K562 (cell line): ENCODE data around the gene ARFGAP1.

Experiments
- CTCF ChIP-seq, 3 experiments: IDR thresholded peaks in 2 of 3; conservative IDR thresholded peaks in 1 of 3; 2 replicates each; pipeline ENCODE4 v1.5.1; 2011 to 2012; ENCODE audit warnings: low read length in 3 of 3, mild to moderate bottlenecking in 3 of 3, control low read depth in 2 of 3, improper control_type of control experiment in 1 of 3, inconsistent platforms in 1 of 3, low read depth in 1 of 3, mixed read lengths in 1 of 3, moderate library complexity in 1 of 3; ENCODE audit not compliant: insufficient read depth in 2 of 3
- GATA2 ChIP-seq: sonication (generic); formaldehyde crosslinking; IDR thresholded peaks from 2 replicates; pipeline ENCODE4 v1.4.0; 2020; ENCODE audit warnings: mild to moderate bottlenecking, missing genetic modification reagents
- HCFC1 ChIP-seq: IDR thresholded peaks from 2 replicates; pipeline ENCODE4 v1.6.1; 2012; ENCODE audit warnings: low read depth, low read length, improper control_type of control experiment
- MXD1 ChIP-seq: fragments of 250-450 bp; sonication (Bioruptor Pico); IDR thresholded peaks from 2 replicates; pipeline ENCODE4 v1.8.0; 2021; ENCODE audit warnings: borderline replicate concordance, mild to moderate bottlenecking, moderate library complexity; ENCODE audit not compliant: poor library complexity, severe bottlenecking
- NELFE ChIP-seq: IDR thresholded peaks from 2 replicates; pipeline ENCODE4 v1.6.1; 2011; ENCODE audit warnings: mild to moderate bottlenecking; ENCODE audit not compliant: insufficient read depth, insufficient read length
- NR1H2 ChIP-seq: sonication (generic); formaldehyde crosslinking; IDR thresholded peaks from 2 replicates; pipeline ENCODE4 v1.4.0; 2020; ENCODE audit warnings: mild to moderate bottlenecking, missing genetic modification reagents
- PHB2 ChIP-seq: fragments of 450-650 bp; IDR thresholded peaks from 2 replicates; pipeline ENCODE4 v1.6.1; 2017; ENCODE audit warnings: low read depth
- RAD21 ChIP-seq, 2 experiments: fragments of 250-450 bp in 1 of 2; fragments of 450-650 bp in 1 of 2; sonication (Bioruptor Pico) in 1 of 2; formaldehyde crosslinking in 1 of 2; IDR thresholded peaks in 1 of 2; conservative IDR thresholded peaks in 1 of 2; 2 replicates each; pipeline versions ENCODE4 v1.4.0 to v1.8.0; 2020 to 2022; ENCODE audit warnings: mild to moderate bottlenecking in 2 of 2, moderate library complexity in 1 of 2
- RERE ChIP-seq: sonication (generic); formaldehyde crosslinking; IDR thresholded peaks from 2 replicates; pipeline ENCODE4 v1.8.0; 2023; ENCODE audit warnings: missing genetic modification reagents, mild to moderate bottlenecking, borderline replicate concordance
- SMAD2 ChIP-seq: fragments of 150-350 bp; IDR thresholded peaks from 2 replicates; pipeline ENCODE4 v1.6.1; 2014; ENCODE audit warnings: low read depth, mild to moderate bottlenecking, low read length
- U2AF1 ChIP-seq: fragments of 200-400 bp; formaldehyde crosslinking; optimal IDR thresholded peaks from 2 replicates; pipeline ENCODE3; 2017; ENCODE audit warnings: mild to moderate bottlenecking, low read depth, low read length, moderate library complexity
- ZNF121 ChIP-seq: sonication (generic); formaldehyde crosslinking; conservative IDR thresholded peaks from 2 replicates; pipeline ENCODE4 v1.8.0; 2022; ENCODE audit warnings: missing genetic modification reagents
- ZNF212 ChIP-seq: fragments of 450-650 bp; formaldehyde crosslinking; IDR thresholded peaks from 2 replicates; pipeline ENCODE4 v1.4.0; 2020; ENCODE audit warnings: mild to moderate bottlenecking

- TF ChIP-seq GATA2 (CRISPR knock-in tag), result no peak
- no peak for TF ChIP-seq CTCF (IDR thresholded peaks at IDR 0.05 in 2 of 3, conservative IDR thresholded peaks at IDR 0.05 in 1 of 3; ENCODE audit: insufficient read depth in 2 of 3, low read depth in 1 of 3, low read length in 3 of 3)
- no peak for TF ChIP-seq U2AF1
- no peak for TF ChIP-seq RERE (CRISPR knock-in tag)
- TF ChIP-seq HCFC1, result no peak
- no peak for TF ChIP-seq MXD1 (CRISPR knock-in tag)
- no peak for TF ChIP-seq NR1H2
- TF ChIP-seq PHB2, result no peak
- no peak for TF ChIP-seq NELFE
- TF ChIP-seq SMAD2, result no peak
- TF ChIP-seq RAD21 (CRISPR knock-in tag; conservative IDR thresholded peaks at IDR 0.05 in 1 of 2, IDR thresholded peaks at IDR 0.05 in 1 of 2), result no peak
- no peak for TF ChIP-seq ZNF212 (CRISPR knock-in tag)
- TF ChIP-seq ZNF121 (CRISPR knock-in tag), result no peak
Measured at GRCh38 chr20:63253065-63253437, 19.6 kb upstream of the ARFGAP1 start.
